HG03025 (cell line): ENCODE data around the gene SYNJ2.

Experiments used
- ATAC-seq: cut with Tn5 transposase; IDR thresholded peaks from one replicate; pipeline ENCODE4 v1.9.1; 2021; ENCODE audit warnings: mild to moderate bottlenecking, moderate library complexity; ENCODE audit not compliant: unreplicated experiment, low FRiP score

The SYNJ2 gene

DNA sequence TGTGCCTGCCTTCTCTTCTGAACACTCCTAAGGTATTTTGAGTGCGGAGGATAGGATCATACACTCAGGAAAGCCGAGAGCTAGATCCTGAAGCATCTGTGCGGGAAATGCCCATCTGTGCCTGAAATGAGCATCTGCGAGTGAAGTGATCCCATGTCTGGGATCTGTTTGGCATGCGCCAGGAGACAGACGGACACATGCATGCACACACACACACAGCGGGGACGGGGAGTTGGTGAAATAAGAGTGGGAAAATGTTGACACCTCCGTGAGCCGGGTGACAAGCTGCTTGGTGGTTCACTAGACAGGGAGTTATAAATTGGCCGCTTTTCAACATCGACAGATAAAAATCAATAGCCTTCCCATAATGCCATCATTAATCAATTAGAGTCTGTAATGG, 13.8 kb downstream of the SYNJ2 start:
- ATAC-seq = no peak

DNA sequence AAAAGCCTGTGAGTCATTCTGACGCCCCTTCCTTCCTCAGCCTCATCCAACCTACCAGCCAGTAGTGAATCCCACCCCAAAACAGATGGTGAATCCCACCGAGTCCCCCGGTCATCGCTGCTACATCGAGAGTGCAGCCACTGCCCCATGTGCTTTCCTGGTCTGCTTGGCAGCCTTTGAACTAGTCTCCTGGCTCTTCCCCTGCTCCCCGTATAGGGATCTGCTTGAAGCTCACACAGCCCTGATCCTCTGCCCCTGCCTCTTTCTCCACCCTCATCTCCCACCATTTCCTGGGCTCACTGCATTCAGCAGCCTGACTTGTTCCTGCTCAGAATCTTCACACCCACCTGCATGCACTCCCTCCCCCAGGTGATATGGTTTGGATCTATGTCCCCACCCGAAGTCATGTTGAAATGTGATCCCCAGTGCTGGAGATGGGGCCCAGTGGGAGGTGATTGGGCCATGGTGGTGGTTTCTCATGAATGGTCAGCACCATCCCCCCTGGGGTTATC, 14.6 kb downstream of the SYNJ2 start:
- ATAC-seq = no peak

DNA sequence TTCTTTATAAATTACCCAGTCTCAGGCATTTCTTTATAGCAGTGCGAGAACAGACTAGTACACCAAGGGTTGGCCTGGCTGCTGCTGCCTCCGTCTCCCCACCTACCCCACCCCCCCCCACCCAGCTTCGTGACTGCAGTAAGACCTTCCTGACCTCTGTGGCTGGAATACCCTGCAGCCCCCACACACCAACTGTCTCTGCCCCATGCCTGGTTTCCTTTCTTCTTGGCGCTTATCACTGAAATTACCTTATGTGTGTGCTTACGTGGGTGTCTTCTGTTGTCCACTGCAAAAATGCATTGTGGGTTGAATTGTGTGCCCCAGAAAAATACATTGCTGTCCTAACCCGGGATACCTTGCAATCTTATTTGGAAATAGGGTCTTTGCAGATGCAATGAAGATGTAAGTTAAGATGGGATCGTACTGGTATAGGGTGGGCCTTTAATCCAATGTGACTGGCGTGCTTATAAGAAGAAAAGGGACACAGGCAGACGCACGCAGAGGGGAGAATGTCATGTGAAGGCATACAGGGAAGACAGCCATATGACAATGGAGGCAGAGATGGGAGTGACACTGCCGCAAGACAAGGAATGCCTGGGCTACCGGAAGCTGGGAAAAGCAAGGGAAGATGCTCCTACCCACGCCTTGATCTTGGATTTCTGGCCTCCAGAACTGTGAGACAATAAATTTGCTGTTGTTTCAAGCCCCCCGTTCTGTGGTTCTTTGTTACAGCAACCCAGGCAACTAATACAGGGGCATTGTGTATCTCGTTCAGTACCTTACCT, 15.4 kb downstream of the SYNJ2 start:
- no peak for ATAC-seq

DNA sequence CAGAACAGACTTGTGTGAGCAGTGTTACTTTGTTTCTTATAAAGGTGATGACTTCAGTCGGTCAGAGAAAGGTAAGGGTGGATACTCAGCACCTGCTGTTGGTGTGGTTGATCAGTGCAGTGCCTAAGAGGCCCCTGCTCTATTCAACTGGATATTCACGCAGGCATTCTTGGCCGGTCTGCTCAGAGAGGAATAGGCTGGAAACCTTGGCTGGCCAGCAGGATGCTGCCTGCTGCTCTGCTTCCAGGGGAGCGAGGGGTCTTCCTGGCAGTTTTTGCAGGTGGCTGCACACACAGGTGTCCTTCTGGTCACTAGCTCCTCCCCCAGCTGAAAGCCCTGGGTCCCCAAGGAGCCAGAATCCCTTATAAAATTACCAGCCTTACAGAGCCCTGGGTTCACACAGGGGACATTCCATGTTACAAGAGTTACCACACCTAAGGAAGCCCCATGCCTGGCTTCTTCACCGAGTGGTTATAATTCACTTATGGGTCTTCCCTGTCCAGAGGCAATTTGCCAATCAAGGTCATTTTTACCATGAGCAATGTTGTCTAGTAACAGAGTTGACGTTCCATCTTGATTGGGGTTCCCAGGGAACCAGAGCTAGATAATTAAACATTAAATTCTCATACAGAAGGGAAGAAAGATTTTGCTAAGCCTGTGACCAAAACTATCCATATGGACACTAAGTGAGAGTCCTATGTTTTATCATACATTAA, 16.4 kb downstream of the SYNJ2 start:
- no peak for ATAC-seq

DNA sequence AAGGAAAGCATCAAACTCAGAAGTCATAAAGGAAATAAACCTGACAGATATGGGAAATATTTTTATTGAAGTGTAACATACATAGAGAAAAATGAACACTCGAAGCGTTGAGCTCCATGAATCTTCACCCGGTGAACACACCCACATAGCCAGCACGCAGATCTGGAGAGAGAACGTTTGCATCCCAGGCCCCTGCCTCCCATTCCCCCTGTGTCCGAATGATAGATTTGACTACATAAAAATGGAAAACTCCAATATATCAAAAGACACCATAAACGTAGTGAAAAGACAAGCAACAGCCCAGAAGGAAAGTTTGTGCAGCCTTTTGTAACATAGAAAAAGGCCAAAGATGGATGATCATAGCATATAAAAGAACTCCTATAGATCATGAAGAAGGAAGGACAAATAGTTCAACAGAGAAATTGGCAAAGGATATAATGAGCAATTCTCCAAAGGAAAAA, 17.1 kb downstream of the SYNJ2 start:
- no peak for ATAC-seq

DNA sequence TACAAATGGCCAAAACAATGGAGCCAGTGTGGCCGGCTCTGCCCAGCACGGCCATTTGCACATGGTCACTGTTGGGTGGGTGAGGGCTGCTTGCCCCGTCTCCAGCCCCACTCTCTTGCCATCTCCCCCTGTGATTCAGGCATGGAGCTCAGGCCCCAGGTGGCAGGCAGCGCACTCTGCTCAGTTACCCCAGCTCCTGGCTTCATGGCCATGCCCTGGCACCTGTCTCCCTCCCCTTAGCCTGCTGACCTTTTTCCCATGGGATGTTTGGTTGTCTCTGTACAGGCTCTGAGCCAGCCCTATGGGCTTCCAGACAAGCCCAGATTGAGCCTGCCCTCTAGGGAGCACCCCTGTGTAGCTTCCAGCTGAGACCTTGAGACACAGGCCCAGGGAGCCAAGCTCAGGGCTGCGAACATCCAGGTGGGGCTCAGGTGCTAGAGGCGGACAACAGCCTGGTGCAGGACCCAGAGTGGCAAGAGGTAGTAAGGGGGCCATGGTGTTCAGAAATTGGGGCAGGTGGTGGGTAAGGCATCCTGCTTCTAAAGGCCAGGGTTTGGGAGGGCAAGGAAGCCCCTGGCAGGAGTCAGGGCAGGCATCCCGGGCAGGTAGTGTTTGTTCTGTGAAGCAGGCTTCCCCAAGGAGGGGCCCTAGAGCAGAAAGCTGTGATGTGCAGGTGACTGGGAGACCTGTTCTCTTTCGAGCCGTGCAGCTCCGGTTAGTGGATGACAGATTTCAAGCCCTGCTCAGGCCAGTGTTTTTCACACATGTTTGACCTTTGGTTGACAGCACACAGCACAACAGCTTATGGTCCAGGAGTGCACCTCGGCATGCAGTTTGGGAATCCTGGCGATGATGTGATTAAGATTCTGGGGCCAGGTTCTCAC, 17.7 kb downstream of the SYNJ2 start:
- no peak for ATAC-seq

DNA sequence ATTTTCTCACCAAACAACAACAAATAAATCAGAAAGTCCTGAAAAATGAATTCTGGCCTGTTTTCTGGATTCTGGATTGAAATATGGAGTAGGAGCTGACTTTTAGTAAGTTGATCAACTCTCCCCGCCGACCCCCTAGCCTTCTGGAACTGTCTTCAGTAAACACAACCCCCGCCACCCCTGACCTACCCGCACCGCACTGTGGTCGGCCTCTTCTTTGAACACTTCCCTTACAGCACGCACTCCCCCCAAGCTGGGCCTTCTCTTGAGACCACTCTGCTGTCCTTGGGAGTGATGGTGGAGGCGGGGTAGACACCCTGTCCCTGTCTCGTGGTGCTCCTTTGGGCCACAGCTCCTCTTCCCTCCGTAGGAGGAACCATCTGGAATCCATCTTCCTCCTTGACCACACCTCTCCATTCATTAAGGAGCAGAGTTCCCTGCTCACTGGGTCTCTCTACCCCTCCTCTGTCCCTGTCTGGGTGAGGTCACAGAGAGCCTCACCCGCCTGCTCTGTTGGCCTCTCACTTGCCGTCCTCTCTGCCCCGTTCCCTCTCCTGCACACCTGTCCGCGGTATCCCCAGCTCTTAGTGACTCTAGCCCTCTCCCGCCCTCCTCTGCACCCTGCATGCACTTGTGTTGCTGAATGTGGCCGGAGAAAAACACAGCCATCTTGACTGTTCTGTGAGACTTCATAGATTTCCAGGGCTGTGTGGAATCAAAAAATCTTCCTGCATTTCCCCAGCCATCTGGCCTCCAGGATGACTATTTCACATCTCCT, 19.1 kb downstream of the SYNJ2 start:
- no peak for ATAC-seq

DNA sequence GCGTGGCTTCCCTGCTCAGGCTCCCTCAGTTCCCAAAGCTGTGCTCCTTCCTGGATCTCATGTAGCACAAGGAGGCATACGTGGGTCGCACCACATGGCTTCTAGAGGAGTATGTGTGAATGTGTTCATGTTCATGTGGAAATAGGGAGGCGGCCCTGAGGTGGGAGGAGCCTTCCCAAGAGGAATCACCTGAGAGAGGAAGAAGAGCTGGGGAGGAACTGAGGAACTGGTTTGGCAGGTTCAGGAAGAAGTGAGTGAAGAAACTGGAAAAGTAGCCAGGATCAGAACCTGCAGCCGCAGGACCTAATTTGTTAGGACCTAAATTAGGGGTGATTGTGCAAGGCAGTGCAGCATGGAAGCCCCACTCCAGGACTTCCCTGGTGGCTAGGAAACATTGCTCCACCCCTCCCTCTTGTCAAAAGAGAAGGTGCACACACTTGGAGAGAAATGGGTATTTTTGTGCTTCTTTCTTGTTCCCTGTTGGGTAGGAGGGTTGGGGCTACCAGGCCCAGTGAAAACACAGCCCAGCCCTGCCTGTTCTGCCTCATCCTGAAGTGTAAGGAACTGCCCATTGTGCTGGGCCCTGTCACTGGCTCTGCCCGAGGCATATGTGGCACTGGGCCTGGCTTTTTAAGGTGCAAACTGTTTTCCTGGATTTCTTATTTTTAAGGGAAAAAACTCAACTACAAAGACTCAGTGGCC, 20.7 kb downstream of the SYNJ2 start:
- ATAC-seq = no peak

DNA sequence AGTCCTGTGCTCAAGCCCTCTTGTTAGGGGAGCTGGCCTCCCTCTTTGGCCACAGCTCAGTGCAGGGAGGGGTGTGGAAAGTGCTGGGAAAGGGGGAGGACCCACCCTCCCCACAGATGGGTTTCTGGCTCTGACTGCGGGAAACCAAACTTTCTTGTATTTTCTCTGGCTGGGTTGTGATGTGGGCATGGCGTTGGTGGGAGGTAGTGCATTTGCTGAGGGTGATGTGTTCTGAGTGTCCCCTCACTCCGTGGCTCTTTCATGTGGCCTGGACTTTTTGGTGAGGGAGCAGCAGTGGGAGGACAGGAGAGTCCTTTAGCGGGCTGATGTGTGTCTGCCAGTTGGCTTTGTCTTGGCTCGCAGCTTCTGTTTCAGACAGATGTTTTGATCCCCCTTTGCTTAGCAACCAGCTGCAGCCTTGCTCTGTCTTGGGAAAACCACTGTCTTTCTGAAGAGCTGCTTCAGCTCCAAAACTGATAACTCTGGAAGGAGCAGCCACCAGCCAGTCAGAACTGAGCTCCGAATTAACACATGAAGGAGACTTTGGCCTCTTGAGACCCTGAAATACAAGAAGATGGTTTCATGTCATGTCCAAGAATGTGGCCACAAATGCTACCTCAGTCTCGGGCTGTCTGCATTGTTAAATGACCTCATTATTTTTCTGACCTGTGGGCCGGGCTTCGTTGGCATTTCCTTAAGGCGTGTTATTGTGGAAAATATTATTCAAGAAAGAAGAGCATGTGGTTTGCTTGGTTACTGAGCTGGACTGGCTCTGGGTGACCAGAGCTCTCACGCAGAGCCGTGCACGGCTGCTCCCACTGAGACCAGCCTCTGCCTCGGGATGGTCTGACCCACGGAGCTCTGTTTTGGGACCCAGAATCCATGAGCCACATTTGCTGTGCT, 21.5 kb downstream of the SYNJ2 start:
- ATAC-seq = no peak

DNA sequence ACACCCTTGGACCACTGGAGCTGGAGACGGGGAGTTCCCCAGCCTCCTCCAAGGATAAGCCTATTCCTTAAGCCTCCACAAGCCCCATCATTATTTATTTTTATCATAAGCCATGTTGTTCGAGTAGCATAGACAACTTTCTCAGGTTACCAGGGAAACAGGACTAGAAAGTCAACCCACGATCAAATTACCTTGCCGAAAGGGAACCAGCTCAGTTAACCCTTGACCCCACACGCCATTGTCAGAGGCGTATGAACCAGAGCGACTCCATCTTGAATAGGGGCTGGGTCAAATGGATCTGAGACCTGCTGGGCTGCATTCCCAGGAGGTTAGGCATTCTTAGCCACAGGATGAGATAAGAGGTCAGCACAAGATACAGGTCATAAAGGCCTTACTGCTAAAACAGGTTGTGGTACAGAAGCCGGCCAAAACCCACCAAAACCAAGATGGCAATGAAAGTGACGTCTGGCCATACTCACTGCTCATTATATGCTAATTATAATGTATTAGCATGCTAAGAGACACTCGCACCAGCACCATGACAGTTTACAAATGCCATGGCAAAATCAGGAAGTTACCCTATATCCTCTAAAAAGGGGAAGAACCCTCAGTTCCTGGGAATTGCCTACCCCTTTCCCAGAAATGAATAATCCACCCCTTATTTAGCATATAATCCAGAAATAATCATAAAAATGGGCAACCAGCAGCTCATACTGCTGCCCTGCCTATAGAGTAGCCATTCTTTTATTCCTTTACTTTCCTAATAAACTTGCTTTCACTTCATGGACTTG, 22.4 kb downstream of the SYNJ2 start:
- ATAC-seq = no peak

DNA sequence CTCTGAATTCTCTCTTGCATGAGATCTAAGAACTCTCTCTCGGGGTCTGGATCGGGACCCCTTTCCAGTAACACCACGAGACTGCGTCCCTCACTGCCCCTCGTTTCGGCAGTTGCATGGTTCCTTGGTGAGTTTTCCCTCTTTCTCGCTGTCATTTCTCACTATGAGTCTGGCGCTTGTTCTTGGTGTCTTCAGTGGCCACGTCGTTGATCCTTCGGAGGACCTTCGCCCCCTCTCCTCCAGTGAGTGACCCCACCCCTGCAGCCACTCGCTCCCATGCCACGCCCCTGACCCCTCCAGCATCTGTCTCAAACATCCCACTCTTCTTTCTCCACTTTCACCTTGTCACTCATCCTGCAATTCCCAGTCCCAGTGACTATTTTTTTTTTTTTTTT, 23.0 kb downstream of the SYNJ2 start:
- no peak for ATAC-seq

DNA sequence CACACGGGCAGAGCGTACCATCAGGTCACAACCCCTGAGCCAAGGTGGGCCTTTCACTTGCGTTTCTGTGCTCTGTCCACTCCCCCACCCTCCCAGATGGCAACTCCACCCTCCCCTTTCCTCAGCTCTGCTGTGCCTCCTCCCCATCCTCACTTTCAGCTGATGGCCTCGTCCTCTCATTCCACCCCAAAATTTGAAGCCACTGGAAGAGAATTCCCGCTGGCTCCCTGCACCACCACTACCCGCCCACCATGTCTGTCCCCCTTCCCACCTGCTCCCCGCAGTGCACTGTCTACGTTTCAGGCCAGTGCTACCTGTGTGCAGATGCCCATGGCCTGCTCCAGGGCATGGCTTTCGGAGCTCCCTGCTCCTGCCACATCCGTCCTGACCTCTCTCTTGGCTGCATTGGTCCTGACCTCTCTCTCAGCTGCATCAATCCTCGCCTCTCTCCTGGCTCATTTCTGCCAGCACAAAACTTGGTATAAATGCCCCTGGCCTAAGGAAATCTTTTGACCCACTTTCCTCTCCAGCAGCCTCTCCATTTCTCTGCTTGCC, 24.0 kb downstream of the SYNJ2 start:
- ATAC-seq = no peak

DNA sequence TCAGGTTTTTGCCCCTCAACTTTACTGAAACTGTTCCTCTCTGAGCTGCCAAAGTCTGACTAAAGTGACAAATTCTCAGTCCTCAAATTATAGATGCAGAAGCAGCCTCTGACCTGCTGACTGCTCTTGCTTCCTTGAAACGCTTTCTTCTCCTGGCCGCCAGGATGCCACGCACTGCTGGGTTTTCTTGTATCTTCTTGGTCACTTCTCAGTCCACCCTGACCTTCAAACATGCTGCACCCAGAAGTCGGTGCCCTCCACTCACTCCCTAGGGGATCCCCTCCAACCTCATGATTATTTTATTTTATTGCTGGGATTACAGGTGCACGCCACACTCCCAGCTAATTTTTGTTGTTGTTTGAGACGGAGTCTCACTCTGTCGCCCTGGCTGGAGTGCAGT, 24.7 kb downstream of the SYNJ2 start:
- ATAC-seq = no peak

DNA sequence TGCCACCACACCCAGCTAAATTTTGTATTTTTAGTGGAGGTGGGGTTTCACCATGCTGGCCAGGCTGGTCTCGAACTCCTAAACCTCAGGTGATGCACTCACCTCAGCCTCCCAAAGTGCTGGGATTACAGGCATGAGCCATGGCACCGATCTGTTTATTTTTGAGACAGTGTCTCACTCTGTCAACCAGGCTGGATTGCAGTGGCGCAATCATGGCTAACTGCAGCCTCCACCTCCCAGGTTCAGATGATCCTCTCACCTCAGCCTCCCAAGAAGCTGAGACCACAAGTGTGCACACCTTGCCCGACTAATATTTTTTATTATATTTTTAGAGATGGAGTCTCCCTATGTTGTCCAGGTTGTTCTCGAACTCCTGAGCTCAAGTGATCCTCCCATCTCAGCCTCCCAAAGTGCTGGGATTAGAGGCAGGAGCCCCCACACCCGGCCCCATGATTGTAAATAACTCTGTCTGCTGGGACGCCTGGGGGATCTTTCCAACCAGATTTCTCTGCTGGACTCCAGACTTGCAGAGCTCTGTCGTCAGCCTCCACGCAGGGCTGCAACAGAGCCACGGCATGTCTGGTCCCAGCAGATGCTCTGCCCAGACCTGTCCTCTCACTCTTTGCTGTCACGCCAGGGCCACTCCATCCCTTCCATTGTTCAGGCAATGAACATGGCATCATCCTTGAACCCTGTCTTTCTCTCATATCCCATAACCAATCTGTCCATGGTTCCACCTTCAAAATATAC, 25.3 kb downstream of the SYNJ2 start:
- ATAC-seq = no peak

DNA sequence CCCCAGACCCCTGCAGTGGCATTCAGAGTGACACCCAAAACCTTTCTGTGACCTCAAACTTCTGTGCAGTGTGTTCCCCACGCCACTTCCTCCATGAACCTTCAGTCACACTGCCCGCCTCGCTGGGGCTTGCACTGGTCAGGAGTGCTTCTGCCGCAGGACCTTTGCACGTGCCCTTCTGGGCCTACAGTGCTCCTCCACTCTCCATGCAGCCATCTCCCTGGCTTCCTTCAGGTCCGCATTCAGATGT, 27.1 kb downstream of the SYNJ2 start:
- no peak for ATAC-seq

DNA sequence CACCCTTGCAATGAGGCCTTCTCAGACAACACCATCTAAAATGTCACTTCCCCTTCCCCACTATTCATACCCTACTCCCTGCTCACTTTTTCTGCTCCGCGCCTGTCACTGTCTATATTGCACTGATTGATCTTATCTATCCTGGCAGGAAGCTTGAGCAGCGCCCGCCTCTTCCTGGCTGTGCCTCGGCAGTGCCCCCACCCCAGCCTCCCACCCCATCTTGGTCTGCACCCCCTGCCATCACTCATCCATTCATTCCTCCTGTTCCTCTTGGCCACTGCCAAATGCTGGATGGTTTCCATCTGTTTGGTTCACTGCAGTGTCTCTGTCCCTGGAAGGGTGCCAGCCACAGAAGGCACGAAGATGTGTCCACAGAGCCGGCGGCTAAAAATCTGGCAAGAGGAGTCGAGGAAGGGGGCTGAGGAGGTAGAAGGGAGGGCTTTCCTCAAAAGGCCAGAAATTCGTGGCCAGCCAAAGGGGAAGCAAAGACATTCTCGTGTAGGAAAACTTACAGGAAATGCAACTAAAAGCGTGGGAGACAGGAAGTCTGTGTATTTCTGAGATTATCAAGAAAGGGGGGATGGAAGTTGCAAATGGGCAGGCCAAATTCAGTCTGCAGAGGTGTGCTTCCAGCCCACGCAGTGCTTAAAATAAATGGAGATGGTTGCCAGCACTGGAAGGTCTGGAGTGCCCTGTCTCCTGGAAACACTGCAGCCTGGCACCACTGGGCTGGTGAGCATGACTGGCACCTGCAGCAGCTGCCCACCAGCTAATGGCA, 27.6 kb downstream of the SYNJ2 start:
- no peak for ATAC-seq
